GM12892 (cell line): Measurements from ENCODE around the gene RPL10A. TPM values are rescaled to one million over a fixed set of nuclear protein-coding genes. Genes with fewer than 3 reads are reported as not detected.
"Not testable (repeated sequence)": the region's sequence is repeated elsewhere in the genome, so short reads cannot be mapped to it uniquely, and the experiment has no call there.

Experiments
- DNase-seq: peaks from one replicate; pipeline ENCODE4 v3.0.0; 2011; ENCODE audit not compliant: insufficient read length
- FAIRE-seq: peaks from 2 replicates; lab custom pipeline; 2011; peaks lifted over from hg19 to GRCh38; lab: Jason Lieb, UNC
- POLR2A ChIP-seq: IDR thresholded peaks from 2 replicates; pipeline ENCODE4 v1.6.1; 2011; ENCODE audit warnings: low read depth, low read length, control low read depth
- POLR2AphosphoS5 ChIP-seq: IDR thresholded peaks from 2 replicates; pipeline ENCODE4 v1.6.1; 2011; ENCODE audit warnings: low read depth, low read length, control low read depth
- TAF1 ChIP-seq: IDR thresholded peaks from 2 replicates; pipeline ENCODE4 v1.6.1; 2011; ENCODE audit warnings: low read depth, mild to moderate bottlenecking, control low read depth, low read length, borderline replicate concordance
- polyA plus RNA-seq: library from polyadenylated mRNA; unstranded; fragments of >200 nt; gene quantifications from one replicate; pipeline ENCODE4 v1.2.1, GENCODE V29; 2012; ENCODE audit warnings: missing spikeins, inconsistent platforms; ENCODE audit not compliant: missing spikeins

RPL10A gene
- 3,366 TPM for polyA plus RNA-seq

DNA sequence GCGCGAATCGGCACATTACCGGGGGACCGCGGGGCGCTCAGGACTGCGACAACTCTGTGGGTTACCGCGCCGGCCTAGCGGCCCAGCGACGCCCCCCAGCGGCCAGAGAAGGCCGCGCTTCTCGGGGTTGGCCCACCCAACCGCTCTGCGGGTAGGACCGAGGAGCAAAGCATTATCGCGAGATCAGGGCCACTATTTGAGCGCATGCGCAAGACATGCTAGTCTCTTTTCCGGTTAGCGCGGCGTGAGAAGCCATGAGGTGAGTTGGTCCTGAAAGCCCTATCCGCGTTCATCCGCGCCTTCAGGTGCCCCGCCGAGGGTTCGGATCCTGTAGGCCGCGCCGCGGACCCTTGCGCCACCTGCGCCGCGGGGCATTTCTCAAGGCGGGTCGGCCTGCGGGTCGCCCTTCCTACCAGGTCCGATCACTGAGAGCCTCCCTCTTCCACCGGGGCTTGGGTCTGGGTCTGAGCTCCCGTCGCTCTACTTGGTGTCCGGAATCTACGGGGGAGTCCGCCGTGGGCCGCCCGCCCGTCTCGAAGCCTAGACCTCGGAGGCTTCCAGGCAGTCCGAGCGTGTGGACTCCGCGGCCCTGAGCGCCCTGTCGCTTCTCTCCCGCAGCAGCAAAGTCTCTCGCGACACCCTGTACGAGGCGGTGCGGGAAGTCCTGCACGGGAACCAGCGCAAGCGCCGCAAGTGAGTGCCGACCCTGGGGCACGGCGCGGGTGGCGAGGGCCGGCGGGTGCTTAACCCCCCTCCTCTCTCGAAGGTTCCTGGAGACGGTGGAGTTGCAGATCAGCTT, at the start of gene RPL10A:
TSS of gene RPL10A (plus strand) at position 221 of the 799 bp plus-strand sequence. CDS start at position 255, 34 bp downstream.
- TF ChIP-seq POLR2AphosphoS5 (peak; percentile 100), TAF1 (peak; percentile 100), POLR2A (peak; percentile 100)
- peak; percentile 87 for FAIRE-seq

DNA sequence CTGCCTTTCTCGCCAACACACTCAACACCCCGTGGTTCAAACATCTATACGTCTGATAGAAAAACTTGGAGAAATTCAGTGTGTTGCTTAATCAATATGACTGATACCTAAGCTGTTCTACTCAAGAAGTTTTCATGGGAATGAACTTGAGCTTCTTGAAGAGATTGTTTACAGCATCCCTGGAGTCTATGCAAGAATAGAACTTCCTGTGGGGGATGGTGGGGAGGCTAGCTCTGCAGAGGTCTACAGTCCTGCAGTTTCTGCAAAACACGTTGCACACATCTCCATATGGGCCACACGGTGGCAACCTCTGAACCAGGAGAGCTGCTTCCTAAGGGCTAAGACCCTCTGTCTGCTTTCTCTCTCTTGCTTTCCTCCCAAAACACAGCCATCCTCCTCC, 48.8 kb upstream of the RPL10A start:
- FAIRE-seq (no peak), DNase-seq (no peak)
- TF ChIP-seq POLR2AphosphoS5 = no peak

More for the DNA sequence above, at the start of gene RPL10A:
- peak; percentile 91 for DNase-seq

- no peak for TF ChIP-seq TAF1
- TF ChIP-seq POLR2A = no peak
- TF ChIP-seq POLR2AphosphoS5 = no peak
- FAIRE-seq (no peak), DNase-seq (no peak)
These were observed 48.2 kb upstream of the RPL10A start for GRCh38 chr6:35419961-35420360.

DNA sequence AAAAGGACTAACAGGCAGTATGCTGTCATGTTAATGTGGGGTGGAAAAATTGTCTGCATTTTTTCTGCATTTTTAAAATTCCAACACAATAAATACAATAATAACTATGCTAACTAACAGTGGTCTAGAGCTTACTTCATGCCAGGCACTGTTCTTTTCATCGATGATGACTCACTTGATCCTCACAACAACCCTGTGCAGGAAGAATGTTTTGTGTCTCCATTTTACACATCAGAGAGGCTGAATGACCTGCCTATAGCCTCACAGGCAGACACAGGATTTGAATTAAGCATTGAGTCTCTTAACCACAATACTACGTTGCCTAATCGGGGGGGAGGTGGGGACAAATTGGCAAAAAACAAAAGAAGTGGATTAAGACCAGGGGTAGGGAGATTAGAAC, 42.9 kb upstream of the RPL10A start:
- DNase-seq (no peak), FAIRE-seq (no peak)

DNA sequence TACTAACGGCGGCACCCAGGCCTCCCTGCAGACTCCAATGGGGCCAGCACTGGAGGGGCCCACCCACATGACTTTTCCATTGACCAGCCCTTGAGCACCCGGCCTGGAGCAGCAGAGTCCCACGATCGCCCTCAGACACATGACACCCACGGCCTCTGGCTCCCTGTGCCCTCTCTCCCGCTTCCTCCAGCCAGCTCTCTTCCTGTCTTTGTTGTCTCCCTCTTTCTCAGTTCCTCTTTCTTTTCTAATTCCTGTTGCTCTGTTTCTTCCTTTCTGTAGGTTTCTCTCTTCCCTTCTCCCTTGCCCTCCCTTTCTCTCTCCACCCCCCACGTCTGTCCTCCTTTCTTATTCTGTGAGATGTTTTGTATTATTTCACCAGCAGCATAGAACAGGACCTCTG, 42.1 kb upstream of the RPL10A start:
- TF ChIP-seq POLR2A (no peak), TAF1 (no peak), POLR2AphosphoS5 (no peak)
- FAIRE-seq = no peak
- no peak for DNase-seq

More for the DNA sequence above, 42.9 kb upstream of the RPL10A start:
- TF ChIP-seq POLR2AphosphoS5 (no peak), POLR2A (no peak)

- FAIRE-seq = no peak
- no peak for TF ChIP-seq POLR2AphosphoS5
- no peak for TF ChIP-seq TAF1
- TF ChIP-seq POLR2A = no peak
- DNase-seq = no peak
These were observed 40.8 kb upstream of the RPL10A start for GRCh38 chr6:35427435-35427834.

- TF ChIP-seq TAF1 (no peak), POLR2AphosphoS5 (no peak), POLR2A (no peak)
- DNase-seq = no peak
- FAIRE-seq = no peak
These were observed 40.3 kb upstream of the RPL10A start for GRCh38 chr6:35427851-35428321.

DNA sequence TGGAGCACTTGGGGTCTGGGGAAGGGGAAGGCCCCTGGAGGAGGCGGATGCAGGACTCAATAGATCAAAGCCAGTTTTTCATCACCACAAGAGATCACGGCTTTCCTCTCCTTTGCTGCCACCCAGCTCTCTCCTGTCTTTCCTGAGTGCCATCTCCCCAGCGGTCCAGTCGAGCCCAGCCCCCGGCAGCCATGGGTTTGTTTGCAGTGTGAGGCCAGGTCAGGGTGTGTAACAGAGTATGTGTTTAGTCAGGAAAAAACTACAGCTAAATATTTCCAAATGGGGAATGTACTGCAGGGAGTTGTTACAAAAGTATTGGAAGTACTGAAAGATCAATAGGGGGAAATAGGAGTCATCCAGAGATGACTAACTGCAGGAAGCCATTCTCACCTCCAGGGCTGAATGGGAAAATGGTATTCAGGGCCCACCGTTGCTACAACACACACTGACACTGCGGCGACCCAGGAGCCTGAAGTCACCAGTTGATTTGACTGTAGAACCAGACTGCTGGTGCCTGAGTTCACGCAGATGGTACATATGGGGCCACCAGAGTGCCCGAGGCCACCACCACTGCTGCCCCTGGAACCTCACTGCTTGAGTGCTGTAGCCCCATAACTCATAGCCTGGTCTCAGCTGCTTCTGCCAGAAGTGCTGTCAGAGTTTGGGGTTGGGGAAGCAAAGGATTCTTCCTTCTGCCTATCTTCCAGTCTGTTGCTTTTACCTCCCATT, 39.6 kb upstream of the RPL10A start:
- DNase-seq (no peak), FAIRE-seq (no peak)
- TF ChIP-seq POLR2A = no peak
- no peak for TF ChIP-seq POLR2AphosphoS5
- TF ChIP-seq TAF1 = no peak

GRCh38 chr6:35429463-35429862, 38.7 kb upstream of the RPL10A start:
- TF ChIP-seq POLR2A (no peak), POLR2AphosphoS5 (no peak), TAF1 (no peak)
- no peak for FAIRE-seq
- no peak for DNase-seq

GRCh38 chr6:35432291-35432690, 35.9 kb upstream of the RPL10A start:
- DNase-seq (no peak), FAIRE-seq (no peak)
- TF ChIP-seq POLR2AphosphoS5 (no peak), POLR2A (no peak), TAF1 (no peak)

GRCh38 chr6:35432702-35433101, 35.5 kb upstream of the RPL10A start:
- not testable (repeated sequence) for FAIRE-seq, DNase-seq
